Activated naive CD8-positive, alpha-beta T cell treated with anti-CD3 and anti-CD28 coated beads, Interleukin-2, amount 10 ng/mL, durations not matched to agents 7 days and 5 days (primary cell): ENCODE measurements around the gene HEBP2. TPM values are rescaled to one million over a fixed set of nuclear protein-coding genes. Genes with fewer than 3 reads are reported as not detected.

Experiments used
- ATAC-seq: fragments of 150-1000 bp; cut with Tn5 transposase; one replicate; pipeline ENCODE4 v1.10.0; 2021; ENCODE audit warnings: low read depth, moderate library complexity
- POLR2A ChIA-PET: fragments of 350-600 bp; sonication (Branson Sonifier 250); formaldehyde crosslinking; loops from one replicate; lab custom pipeline; 2021; ENCODE audit warnings: antibody characterized with exemption; lab: Charles Lee
- DNase-seq: peaks from one replicate; pipeline ENCODE4 v3.0.0; 2021
- H3K27ac Mint-ChIP-seq: one replicate; pipeline ENCODE4 v1.8.0; 2022; ENCODE audit warnings: mild to moderate bottlenecking, mixed read lengths
- H3K27me3 Mint-ChIP-seq: one replicate; pipeline ENCODE4 v1.8.0; 2022; ENCODE audit warnings: mild to moderate bottlenecking, moderate library complexity, mixed read lengths
- H3K36me3 Mint-ChIP-seq: one replicate; pipeline ENCODE4 v1.8.0; 2021; ENCODE audit warnings: mild to moderate bottlenecking, mixed read lengths
- H3K4me1 Mint-ChIP-seq: one replicate; pipeline ENCODE4 v1.8.0; 2021; ENCODE audit warnings: mixed read lengths
- H3K4me3 Mint-ChIP-seq: one replicate; pipeline ENCODE4 v1.8.0; 2022; ENCODE audit warnings: mild to moderate bottlenecking, moderate library complexity, mixed read lengths
- H3K9me3 Mint-ChIP-seq: one replicate; pipeline ENCODE4 v1.8.0; 2021; ENCODE audit warnings: mixed read lengths
- total RNA-seq, 2 experiments: library from RNA; stranded (reverse); gene quantifications; one replicate each; pipeline ENCODE4 v1.2.3, GENCODE V29; 2021

HEBP2 gene
- total RNA-seq, 2 experiments from 2014 or later, result 42.1 to 44.2 TPM

- no peaks in the 10 kb centered on the region for H3K4me1 Mint-ChIP-seq
- H3K4me3 Mint-ChIP-seq, result no peak overlapping the region
- no peaks in the 10 kb centered on the region for H3K36me3 Mint-ChIP-seq
- H3K27me3 Mint-ChIP-seq, result peaks cover 5% of the 10 kb centered on the region
- DNase-seq (no peak), ATAC-seq (no peak)
- H3K27ac Mint-ChIP-seq, result no peak overlapping the region
- POLR2A ChIA-PET, result no interaction called here
- no peaks in the 10 kb centered on the region for H3K9me3 Mint-ChIP-seq
Observed at GRCh38 chr6:138382498-138383265, 21.3 kb upstream of the HEBP2 start.

- Mint-ChIP-seq H3K36me3 (no peaks in the 10 kb centered on the region), H3K4me1 (no peaks in the 10 kb centered on the region), H3K4me3 (no peak overlapping the region), H3K27me3 (peaks cover 6% of the 10 kb centered on the region), H3K9me3 (no peaks in the 10 kb centered on the region), H3K27ac (no peak overlapping the region)
- no peak for DNase-seq
- no peak for ATAC-seq
- POLR2A ChIA-PET, result no interaction called here
Observed at GRCh38 chr6:138383776-138384175, 20.2 kb upstream of the HEBP2 start.

- ATAC-seq (no peak), DNase-seq (no peak)
- Mint-ChIP-seq H3K27ac (no peak overlapping the region), H3K27me3 (peaks cover 24% of the 10 kb centered on the region), H3K36me3 (no peaks in the 10 kb centered on the region), H3K4me1 (no peaks in the 10 kb centered on the region), H3K9me3 (no peaks in the 10 kb centered on the region), H3K4me3 (no peak overlapping the region)
- POLR2A ChIA-PET, result no interaction called here
Observed at GRCh38 chr6:138386897-138387296, 17.1 kb upstream of the HEBP2 start.

GRCh38 chr6:138387577-138388368 lies 16.2 kb upstream of the HEBP2 start:
- no peaks in the 10 kb centered on the region for H3K9me3 Mint-ChIP-seq
- H3K4me1 Mint-ChIP-seq, result no peaks in the 10 kb centered on the region
- POLR2A ChIA-PET, result no interaction called here
- H3K4me3 Mint-ChIP-seq, result no peak overlapping the region
- DNase-seq (no peak), ATAC-seq (no peak)
- peaks cover 27% of the 10 kb centered on the region for H3K27me3 Mint-ChIP-seq
- H3K36me3 Mint-ChIP-seq, result no peaks in the 10 kb centered on the region
- H3K27ac Mint-ChIP-seq, result no peak overlapping the region

DNA sequence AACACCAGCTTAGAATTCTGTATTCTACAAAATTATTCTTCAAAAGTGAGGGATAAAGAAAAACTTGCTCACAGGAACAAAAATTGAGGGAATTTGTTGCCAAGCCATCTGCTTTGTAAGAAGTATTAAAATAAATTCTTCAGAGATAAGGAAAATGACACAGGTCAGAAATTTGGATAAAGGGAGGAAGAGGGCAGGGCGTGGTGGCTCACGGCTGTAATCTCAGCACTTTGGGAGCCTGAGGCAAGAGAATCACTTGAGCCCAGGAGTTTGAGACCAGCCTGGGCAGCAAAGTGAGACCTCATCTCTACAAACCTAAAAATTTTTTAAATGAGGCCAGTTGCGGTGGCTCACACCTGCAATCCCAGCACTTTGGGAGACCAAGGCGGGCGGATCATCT lies 14.5 kb upstream of the HEBP2 start:
- no peak overlapping the region for H3K4me3 Mint-ChIP-seq
- POLR2A ChIA-PET, result no interaction called here
- no peaks in the 10 kb centered on the region for H3K36me3 Mint-ChIP-seq
- no peak for DNase-seq
- no peaks in the 10 kb centered on the region for H3K9me3 Mint-ChIP-seq
- peaks cover 27% of the 10 kb centered on the region for H3K27me3 Mint-ChIP-seq
- ATAC-seq, result no peak
- no peak overlapping the region for H3K27ac Mint-ChIP-seq
- H3K4me1 Mint-ChIP-seq, result peaks cover 3% of the 10 kb centered on the region

GRCh38 chr6:138393871-138394783 lies 9.9 kb upstream of the HEBP2 start:
- Mint-ChIP-seq H3K4me3 (no peak overlapping the region), H3K9me3 (no peaks in the 10 kb centered on the region), H3K4me1 (peaks cover 3% of the 10 kb centered on the region), H3K36me3 (no peaks in the 10 kb centered on the region), H3K27ac (no peak overlapping the region), H3K27me3 (peaks cover 18% of the 10 kb centered on the region)
- no peak for DNase-seq
- no peak for ATAC-seq
- POLR2A ChIA-PET, result interaction anchor here (0.6 to 1.4 kb wide), 2 partner anchors 9 to 10 kb away, joined by 3 read pairs; partner anchors contain the start of gene HEBP2

DNA sequence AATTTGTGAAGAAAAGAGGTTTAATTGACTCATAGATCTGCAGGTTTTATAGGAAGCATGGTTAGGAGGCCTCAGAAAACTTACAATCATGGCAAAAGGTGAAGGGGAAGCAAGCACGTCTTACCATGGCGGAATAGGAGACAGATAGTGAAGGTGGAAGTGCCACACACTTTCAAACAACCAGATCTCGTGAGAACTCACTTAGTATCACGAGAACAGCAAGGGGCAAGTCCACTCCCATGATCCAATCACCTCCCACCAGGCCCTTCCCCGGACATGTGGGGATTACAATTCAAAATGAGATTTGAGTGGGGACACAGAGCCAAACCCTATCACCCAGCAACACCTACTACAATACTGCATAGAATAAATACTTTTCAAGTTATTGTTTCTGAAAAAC lies 7.3 kb upstream of the HEBP2 start:
- H3K4me1 Mint-ChIP-seq, result peaks cover 3% of the 10 kb centered on the region
- ATAC-seq (no peak), DNase-seq (no peak)
- H3K36me3 Mint-ChIP-seq, result no peaks in the 10 kb centered on the region
- no peaks in the 10 kb centered on the region for H3K9me3 Mint-ChIP-seq
- H3K27me3 Mint-ChIP-seq, result peaks cover 4% of the 10 kb centered on the region
- H3K27ac Mint-ChIP-seq, result no peak overlapping the region
- no peak overlapping the region for H3K4me3 Mint-ChIP-seq
- POLR2A ChIA-PET, result no interaction called here

DNA sequence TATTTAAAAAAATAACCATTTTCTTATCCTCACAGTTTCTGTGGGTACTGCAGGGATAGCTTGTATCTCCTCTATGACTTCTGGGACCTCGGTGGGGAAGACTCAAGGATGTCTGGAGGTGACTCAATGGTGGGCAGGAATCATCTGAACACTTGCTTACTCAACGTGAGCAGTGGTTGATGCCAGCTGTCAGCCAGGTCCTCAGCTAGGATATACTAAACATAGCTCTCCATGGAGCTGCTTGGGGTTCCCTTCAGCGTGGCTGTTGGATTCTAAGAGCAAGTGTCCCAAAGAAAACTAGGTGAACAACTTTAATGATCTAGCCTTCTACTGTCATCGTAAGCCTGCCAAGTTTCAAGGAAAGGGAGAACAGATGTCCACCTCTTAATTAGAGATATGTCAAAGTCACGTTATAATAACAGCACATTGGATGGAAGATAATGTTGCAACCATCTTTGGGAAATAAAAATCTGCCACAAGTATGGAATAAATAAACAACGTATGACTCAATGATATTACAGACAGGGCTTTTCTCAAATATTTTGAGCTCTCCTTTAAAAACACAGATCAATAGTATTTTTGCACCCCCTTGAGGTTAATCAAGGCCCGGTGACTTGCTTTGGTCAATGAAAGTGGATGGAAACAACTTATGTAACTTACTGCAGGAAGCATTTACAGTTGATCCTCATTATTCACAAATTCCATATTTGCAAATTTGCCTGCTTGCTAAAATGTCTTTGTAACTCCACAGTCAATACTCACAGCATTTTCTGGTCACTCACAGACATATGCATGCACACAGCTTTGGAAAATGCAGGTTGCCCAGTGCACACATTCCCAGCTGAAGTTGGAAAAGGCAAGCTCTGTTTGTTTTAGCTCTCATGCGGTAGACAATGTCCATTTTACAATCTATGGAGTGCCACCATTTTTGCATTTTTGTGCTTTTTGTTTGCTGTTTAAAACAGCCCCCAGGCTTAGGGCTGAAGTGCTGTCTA lies 6.6 kb upstream of the HEBP2 start:
- Mint-ChIP-seq H3K27ac (no peak overlapping the region), H3K9me3 (no peaks in the 10 kb centered on the region), H3K36me3 (no peaks in the 10 kb centered on the region), H3K4me3 (no peak overlapping the region), H3K4me1 (peaks cover 3% of the 10 kb centered on the region), H3K27me3 (no peaks in the 10 kb centered on the region)
- ATAC-seq (no peak), DNase-seq (no peak)
- POLR2A ChIA-PET, result no interaction called here

GRCh38 chr6:138400326-138400725 lies 3.7 kb upstream of the HEBP2 start:
- no peak for ATAC-seq
- Mint-ChIP-seq H3K9me3 (no peaks in the 10 kb centered on the region), H3K27me3 (peaks cover 3% of the 10 kb centered on the region), H3K4me3 (no peak overlapping the region), H3K36me3 (peaks cover 2% of the 10 kb centered on the region), H3K4me1 (peaks cover 7% of the 10 kb centered on the region), H3K27ac (no peak overlapping the region)
- no peak for DNase-seq
- POLR2A ChIA-PET, result no interaction called here

- peaks cover 3% of the 10 kb centered on the region for H3K27me3 Mint-ChIP-seq
- DNase-seq, result no peak
- POLR2A ChIA-PET, result no interaction called here
- H3K4me1 Mint-ChIP-seq, result peaks cover 13% of the 10 kb centered on the region
- H3K36me3 Mint-ChIP-seq, result peaks cover 5% of the 10 kb centered on the region
- ATAC-seq, result no peak
- H3K9me3 Mint-ChIP-seq, result no peaks in the 10 kb centered on the region
- H3K27ac Mint-ChIP-seq, result no peak overlapping the region
- peak overlapping the region; percentile 26 for H3K4me3 Mint-ChIP-seq
Observed at GRCh38 chr6:138401960-138402837, 1.8 kb upstream of the HEBP2 start.

GRCh38 chr6:138402838-138403187 lies 1.2 kb upstream of the HEBP2 start:
- ATAC-seq, result no peak
- POLR2A ChIA-PET, result interaction anchor here (1.1 kb wide), 1 partner anchor 8 kb away, joined by 3 read pairs; no protein-coding TSS in a partner anchor
- H3K4me1 Mint-ChIP-seq, result peaks cover 13% of the 10 kb centered on the region
- no peak for DNase-seq
- peak overlapping the region; percentile 81 for H3K4me3 Mint-ChIP-seq
- peaks cover 3% of the 10 kb centered on the region for H3K27me3 Mint-ChIP-seq
- no peaks in the 10 kb centered on the region for H3K9me3 Mint-ChIP-seq
- peaks cover 9% of the 10 kb centered on the region for H3K36me3 Mint-ChIP-seq
- H3K27ac Mint-ChIP-seq, result no peak overlapping the region
